GM12878 (cell line): Measurements from ENCODE around the gene MSH3. TPM values are rescaled to one million over a fixed set of nuclear protein-coding genes. Genes with fewer than 3 reads are reported as not detected.

Source experiments
- ATAC-seq: fragments of 200-7000 bp; cut with Tn5 transposase; 3 replicates; pipeline ENCODE4 v1.9.1; 2020; ENCODE audit warnings: mild to moderate bottlenecking, moderate library complexity
- BruUV-seq: library from RNA; stranded (reverse); fragments of 400-500 nt; replicated peaks from 2 replicates; lab custom pipeline; 2021; lab: Mats Ljungman, UMichigan
- CTCF ChIA-PET: fragments of 300-600 bp; sonication (Branson Sonifier 250); formaldehyde crosslinking; extraction: SDS; loops from one replicate; lab custom pipeline; 2021; ENCODE audit warnings: inconsistent platforms; lab: Yijun Ruan, JAX
- POLR2A ChIA-PET: fragments of 350-600 bp; formaldehyde crosslinking; extraction: SDS; loops from one replicate; lab custom pipeline; 2021; ENCODE audit warnings: inconsistent platforms; lab: Charles Lee
- RAD21 ChIA-PET: fragments of 300-600 bp; sonication (Branson Sonifier 250); formaldehyde crosslinking; loops from one replicate; lab custom pipeline; 2023; ENCODE audit warnings: antibody characterized with exemption; ENCODE audit not compliant: unreplicated experiment; lab: Charles Lee
- SMC1A ChIA-PET: fragments of 300-600 bp; sonication (Branson Sonifier 250); formaldehyde crosslinking; loops from one replicate; lab custom pipeline; 2023; ENCODE audit not compliant: unreplicated experiment, uncharacterized antibody; lab: Charles Lee
- DNase-seq: peaks from one replicate; pipeline ENCODE4 v3.0.0-alpha.2; 2011; ENCODE audit warnings: low read depth, low spot score
- FAIRE-seq: peaks from 3 replicates; lab custom pipeline; 2011; peaks lifted over from hg19 to GRCh38; lab: Jason Lieb, UNC
- H2AFZ ChIP-seq: 2 replicates; pipeline ENCODE4 v1.6.0; 2011; ENCODE audit warnings: low read depth, low read length, control low read depth; ENCODE audit not compliant: control insufficient read depth
- H3K27ac ChIP-seq: 2 replicates; pipeline ENCODE4 v1.5.1; 2011; ENCODE audit warnings: control low read depth; ENCODE audit not compliant: control insufficient read depth, insufficient read depth
- H3K27me3 ChIP-seq, 2 experiments: replicated peaks in 1 of 2; 2 replicates each; pipeline versions ENCODE4 v1.6.0 to v1.6.1; 2011; ENCODE audit warnings: low read length in 1 of 2; ENCODE audit not compliant: control insufficient read depth in 2 of 2, insufficient read depth in 2 of 2
- H3K36me3 ChIP-seq, 2 experiments: 2 replicates each; pipeline ENCODE4 v1.5.1; 2011; ENCODE audit warnings: low read length in 1 of 2; ENCODE audit not compliant: control insufficient read depth in 2 of 2, insufficient read depth in 2 of 2
- H3K4me1 ChIP-seq: 2 replicates; pipeline ENCODE4 v1.6.1; 2011; ENCODE audit warnings: mild to moderate bottlenecking, low read length, moderate library complexity, mixed read lengths; ENCODE audit not compliant: control insufficient read depth, insufficient read depth
- H3K4me2 ChIP-seq: 2 replicates; pipeline ENCODE4 v1.6.0; 2011; ENCODE audit warnings: control low read depth; ENCODE audit not compliant: control insufficient read depth, insufficient read depth
- H3K4me3 ChIP-seq: fragments of 200-600 bp; sonication (generic); 2 replicates; pipeline ENCODE4 v1.5.1; 2016
- H3K79me2 ChIP-seq: 2 replicates; pipeline ENCODE4 v1.6.0; 2011; ENCODE audit warnings: low read length; ENCODE audit not compliant: control insufficient read depth, insufficient read depth
- H3K9ac ChIP-seq: 2 replicates; pipeline ENCODE4 v1.8.0; 2011; ENCODE audit warnings: low read length, control low read depth, mixed read lengths; ENCODE audit not compliant: control insufficient read depth, insufficient read depth
- H3K9me3 ChIP-seq: replicated peaks from 3 replicates; pipeline ENCODE4 v1.5.1; 2011; ENCODE audit warnings: mild to moderate bottlenecking, low read length; ENCODE audit not compliant: control insufficient read depth, insufficient read depth
- H4K20me1 ChIP-seq: 2 replicates; pipeline ENCODE4 v1.6.0; 2011; ENCODE audit not compliant: control insufficient read depth, insufficient read depth
- BCL3 ChIP-seq: IDR thresholded peaks from 2 replicates; pipeline ENCODE4 v1.6.1; 2011; ENCODE audit warnings: borderline replicate concordance, low read depth, mild to moderate bottlenecking, moderate library complexity, low read length; ENCODE audit not compliant: insufficient read depth, poor library complexity, severe bottlenecking
- CBX3 ChIP-seq: fragments of 200-600 bp; sonication (generic); IDR thresholded peaks from 2 replicates; pipeline ENCODE4 v1.6.1; 2016; ENCODE audit warnings: low read depth, borderline replicate concordance
- CHD4 ChIP-seq: fragments of 200-600 bp; sonication (generic); IDR thresholded peaks from 2 replicates; pipeline ENCODE4 v1.6.1; 2016; ENCODE audit warnings: mild to moderate bottlenecking
- DPF2 ChIP-seq: fragments of 450-650 bp; IDR thresholded peaks from 2 replicates; pipeline ENCODE4 v1.6.1; 2017; ENCODE audit warnings: mild to moderate bottlenecking
- E4F1 ChIP-seq: fragments of 450-650 bp; IDR thresholded peaks from 2 replicates; pipeline ENCODE4 v1.6.1; 2018; ENCODE audit warnings: borderline replicate concordance, mild to moderate bottlenecking; ENCODE audit not compliant: partially characterized antibody
- HDGF ChIP-seq: fragments of 450-650 bp; IDR thresholded peaks from 2 replicates; pipeline ENCODE4 v1.6.1; 2016; ENCODE audit warnings: antibody characterized with exemption
- IKZF2 ChIP-seq, 2 experiments: fragments of 450-650 bp; IDR thresholded peaks; 2 replicates each; pipeline ENCODE4 v1.6.1; 2017; ENCODE audit warnings: mild to moderate bottlenecking in 2 of 2, moderate library complexity in 2 of 2
- NFYA ChIP-seq: IDR thresholded peaks from 2 replicates; pipeline ENCODE4 v1.6.1; 2011; ENCODE audit warnings: low read depth, mild to moderate bottlenecking, low read length, improper control_type of control experiment, borderline replicate concordance
- POLR2AphosphoS5 ChIP-seq: IDR thresholded peaks from 2 replicates; pipeline ENCODE4 v1.6.1; 2011; ENCODE audit warnings: mild to moderate bottlenecking, low read length, inconsistent platforms
- RB1 ChIP-seq: fragments of 450-650 bp; formaldehyde crosslinking; IDR thresholded peaks from 2 replicates; pipeline ENCODE4 v1.6.1; 2017; ENCODE audit warnings: mild to moderate bottlenecking, borderline replicate concordance
- TCF7 ChIP-seq: IDR thresholded peaks from 2 replicates; pipeline ENCODE4 v1.6.1; 2014; ENCODE audit warnings: antibody characterized with exemption, borderline replicate concordance
- WGBS: methylation state at CpG from one replicate; pipeline ENCODE4 v1.1.6; 2016; ENCODE audit warnings: low lambda C conversion rate; ENCODE audit not compliant: insufficient replicate concordance, insufficient coverage; ENCODE audit errors: missing lambda C conversion rate; 5-methylcytosine and 5-hydroxymethylcytosine counted together
- in situ Hi-C: fragments of 300-500 bp; cut with MboI; formaldehyde crosslinking; loops from 9 replicates; pipeline ENCODE4 v1.14.3; 2018; ENCODE audit warnings: mixed read lengths
- intact Hi-C: fragments of 100-400 bp; cut with micrococcal nuclease; formaldehyde crosslinking; loops from one replicate; pipeline ENCODE4 v1.14.2; 2022; ENCODE audit not compliant: unreplicated experiment
- polyA plus RNA-seq, 11 experiments: library from polyadenylated mRNA; depleted of rRNA in 4 of 11; unstranded in 6 of 11; stranded (reverse) in 5 of 11; fragments of >200 nt; fragmentation: Nextera tagmentation in 4 of 11; fragmentation: Illumina TruSeq in 1 of 11; extraction: Ambion mirVana in 4 of 11; extraction: Trizol in 1 of 11; gene quantifications; 1 replicate in 1 of 11; 2 replicates in 10 of 11; pipeline versions ENCODE4 v1.2.1 to v1.2.3, GENCODE V29; 2011 to 2016; ENCODE audit warnings: inconsistent platforms in 2 of 11, missing spikeins in 2 of 11, low read depth in 1 of 11
- total RNA-seq, 4 experiments: library from RNA; depleted of rRNA in 3 of 4; stranded (reverse); fragments of >200 nt in 3 of 4; fragmentation: Illumina TruSeq in 1 of 4; extraction: Trizol in 1 of 4; gene quantifications; 2 replicates each; pipeline versions ENCODE4 v1.2.1 to v1.2.3, GENCODE V29; 2013 to 2021
- TF ChIP-seq, protein P1 (sequence below): fragments of 450-650 bp; formaldehyde crosslinking; IDR thresholded peaks from 2 replicates; pipeline ENCODE4 v1.4.0; 2020; ENCODE audit warnings: mild to moderate bottlenecking, moderate library complexity

Gene MSH3
- total and polyA plus RNA-seq, 10 of the 15 experiments (the other 5 are each of a cell fraction or from before 2014, with no cell fraction given), result 4.7 to 17.5 (median 12.2) TPM

DNA sequence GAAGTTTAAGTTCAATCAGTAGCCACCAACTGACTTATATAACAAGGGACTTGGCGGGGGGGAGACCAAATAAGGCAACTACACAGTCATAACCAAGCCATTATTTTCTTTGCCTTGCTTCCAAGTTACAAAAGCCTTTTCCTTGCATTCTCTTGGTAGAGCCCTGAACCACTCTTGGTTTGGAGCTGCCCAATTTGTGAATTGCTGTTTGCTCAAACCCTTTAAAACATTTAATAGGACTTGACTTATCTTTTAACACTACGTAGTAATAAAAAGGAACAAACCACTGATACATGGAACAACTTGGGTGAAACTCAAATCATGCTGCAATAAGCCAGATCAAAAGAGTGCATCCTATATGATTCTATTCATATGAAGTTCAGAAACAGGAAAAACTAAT lies 31.7 kb upstream of the MSH3 start:
- Histone ChIP-seq H3K36me3 (no peaks in the 10 kb centered on the region; a peak in 1 of 4 replicates), H3K4me3 (no peak overlapping the region), H3K79me2 (no peaks in the 10 kb centered on the region), H3K27ac (no peak overlapping the region), H4K20me1 (no peaks in the 10 kb centered on the region), H3K9me3 (no peaks in the 10 kb centered on the region), H3K4me2 (no peak overlapping the region), H3K4me1 (no peaks in the 10 kb centered on the region), H3K27me3 (no peaks in the 10 kb centered on the region), H2AFZ (no peak overlapping the region), H3K9ac (no peak overlapping the region)
- CTCF ChIA-PET, result interaction anchor here (0.6 kb wide), 1 partner anchor 1278 kb away, joined by 3 read pairs; no protein-coding TSS in a partner anchor
- in situ Hi-C loops, result no loop called here
- ATAC-seq, result no peak
- no peak for FAIRE-seq
- RAD21 ChIA-PET, result no interaction called here
- no TSS peak for BruUV-seq
- POLR2A ChIA-PET, result interaction anchor here (0.7 kb wide), 1 partner anchor 238 kb away, joined by 3 read pairs; no protein-coding TSS in a partner anchor
- SMC1A ChIA-PET, result no interaction called here
- no peak for DNase-seq
- intact Hi-C loops, result no loop called here
- no peak for TF ChIP-seq BCL3
- no peak for TF ChIP-seq IKZF2 (IDR thresholded peaks at IDR 0.05)
- TF ChIP-seq DPF2, result no peak
- TF ChIP-seq CBX3, result no peak
- TF ChIP-seq, protein P1, sequence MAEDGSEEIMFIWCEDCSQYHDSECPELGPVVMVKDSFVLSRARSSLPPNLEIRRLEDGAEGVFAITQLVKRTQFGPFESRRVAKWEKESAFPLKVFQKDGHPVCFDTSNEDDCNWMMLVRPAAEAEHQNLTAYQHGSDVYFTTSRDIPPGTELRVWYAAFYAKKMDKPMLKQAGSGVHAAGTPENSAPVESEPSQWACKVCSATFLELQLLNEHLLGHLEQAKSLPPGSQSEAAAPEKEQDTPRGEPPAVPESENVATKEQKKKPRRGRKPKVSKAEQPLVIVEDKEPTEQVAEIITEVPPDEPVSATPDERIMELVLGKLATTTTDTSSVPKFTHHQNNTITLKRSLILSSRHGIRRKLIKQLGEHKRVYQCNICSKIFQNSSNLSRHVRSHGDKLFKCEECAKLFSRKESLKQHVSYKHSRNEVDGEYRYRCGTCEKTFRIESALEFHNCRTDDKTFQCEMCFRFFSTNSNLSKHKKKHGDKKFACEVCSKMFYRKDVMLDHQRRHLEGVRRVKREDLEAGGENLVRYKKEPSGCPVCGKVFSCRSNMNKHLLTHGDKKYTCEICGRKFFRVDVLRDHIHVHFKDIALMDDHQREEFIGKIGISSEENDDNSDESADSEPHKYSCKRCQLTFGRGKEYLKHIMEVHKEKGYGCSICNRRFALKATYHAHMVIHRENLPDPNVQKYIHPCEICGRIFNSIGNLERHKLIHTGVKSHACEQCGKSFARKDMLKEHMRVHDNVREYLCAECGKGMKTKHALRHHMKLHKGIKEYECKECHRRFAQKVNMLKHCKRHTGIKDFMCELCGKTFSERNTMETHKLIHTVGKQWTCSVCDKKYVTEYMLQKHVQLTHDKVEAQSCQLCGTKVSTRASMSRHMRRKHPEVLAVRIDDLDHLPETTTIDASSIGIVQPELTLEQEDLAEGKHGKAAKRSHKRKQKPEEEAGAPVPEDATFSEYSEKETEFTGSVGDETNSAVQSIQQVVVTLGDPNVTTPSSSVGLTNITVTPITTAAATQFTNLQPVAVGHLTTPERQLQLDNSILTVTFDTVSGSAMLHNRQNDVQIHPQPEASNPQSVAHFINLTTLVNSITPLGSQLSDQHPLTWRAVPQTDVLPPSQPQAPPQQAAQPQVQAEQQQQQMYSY (CRISPR knock-in tag), result no peak
- TF ChIP-seq TCF7, result no peak
- TF ChIP-seq E4F1, result no peak
- TF ChIP-seq RB1, result no peak
- no peak for TF ChIP-seq CHD4
- no peak for TF ChIP-seq NFYA
- no peak for TF ChIP-seq POLR2AphosphoS5
- no peak for TF ChIP-seq HDGF
- WGBS, result 94% methylated on average over 2 of the region's 2 CpGs
